Testis (tissue), 2 donors: Measurements from ENCODE around the gene EID1.

Experiments
- POLR2A ChIP-seq: fragments of 450-650 bp; IDR thresholded peaks from one replicate; pipeline ENCODE4 v1.6.1; 2017; ENCODE audit warnings: antibody characterized with exemption, mild to moderate bottlenecking, moderate library complexity
- TF ChIP-seq, protein P1 (sequence below), 3 experiments: fragments of 450-650 bp in 2 of 3; fragments of 200-600 bp in 1 of 3; sonication (generic) in 1 of 3; IDR thresholded peaks; one replicate each; pipeline ENCODE4 v1.5.1; 2016 to 2019; ENCODE audit warnings: antibody characterized with exemption in 3 of 3, mild to moderate bottlenecking in 2 of 3, moderate library complexity in 1 of 3

DNA sequence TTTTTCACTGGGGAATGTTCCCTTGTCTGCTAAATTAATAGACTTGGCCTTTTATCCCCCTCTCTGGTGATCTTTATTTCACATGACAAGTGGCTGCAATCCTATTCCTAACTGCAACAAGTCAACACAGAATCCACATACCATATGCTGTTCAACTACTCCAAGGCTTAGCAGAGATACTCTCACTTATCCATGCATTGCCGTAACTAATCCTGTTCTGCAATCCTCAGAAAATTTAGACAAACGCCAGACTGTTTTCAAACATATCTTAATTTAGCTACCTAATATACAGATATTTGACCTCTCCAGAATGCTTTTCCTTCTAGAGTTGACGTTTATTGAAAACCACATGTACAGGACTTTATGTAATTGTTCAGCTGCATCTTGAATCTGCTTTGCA, 37.9 kb downstream of the EID1 start:
- TF ChIP-seq, protein P1, sequence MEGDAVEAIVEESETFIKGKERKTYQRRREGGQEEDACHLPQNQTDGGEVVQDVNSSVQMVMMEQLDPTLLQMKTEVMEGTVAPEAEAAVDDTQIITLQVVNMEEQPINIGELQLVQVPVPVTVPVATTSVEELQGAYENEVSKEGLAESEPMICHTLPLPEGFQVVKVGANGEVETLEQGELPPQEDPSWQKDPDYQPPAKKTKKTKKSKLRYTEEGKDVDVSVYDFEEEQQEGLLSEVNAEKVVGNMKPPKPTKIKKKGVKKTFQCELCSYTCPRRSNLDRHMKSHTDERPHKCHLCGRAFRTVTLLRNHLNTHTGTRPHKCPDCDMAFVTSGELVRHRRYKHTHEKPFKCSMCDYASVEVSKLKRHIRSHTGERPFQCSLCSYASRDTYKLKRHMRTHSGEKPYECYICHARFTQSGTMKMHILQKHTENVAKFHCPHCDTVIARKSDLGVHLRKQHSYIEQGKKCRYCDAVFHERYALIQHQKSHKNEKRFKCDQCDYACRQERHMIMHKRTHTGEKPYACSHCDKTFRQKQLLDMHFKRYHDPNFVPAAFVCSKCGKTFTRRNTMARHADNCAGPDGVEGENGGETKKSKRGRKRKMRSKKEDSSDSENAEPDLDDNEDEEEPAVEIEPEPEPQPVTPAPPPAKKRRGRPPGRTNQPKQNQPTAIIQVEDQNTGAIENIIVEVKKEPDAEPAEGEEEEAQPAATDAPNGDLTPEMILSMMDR (IDR thresholded peaks at IDR 0.05): no peak
- TF ChIP-seq POLR2A: no peak
